H1 (cell line): ENCODE results near the gene SH3GL2. TPM values are rescaled to one million over a fixed set of nuclear protein-coding genes. Genes with fewer than 3 reads are reported as not detected.

Experiments used
- ATF2 ChIP-seq: IDR thresholded peaks from 2 replicates; pipeline ENCODE4 v1.6.1; 2012; ENCODE audit warnings: low read length, inconsistent platforms
- polyA plus RNA-seq, 7 experiments: library from polyadenylated mRNA; depleted of rRNA in 3 of 7; stranded (reverse) in 5 of 7; unstranded in 2 of 7; fragments of >200 nt in 5 of 7; fragments of 200-250 nt in 2 of 7; gene quantifications; 1 replicate in 5 of 7; 2 replicates in 1 of 7; 4 replicates in 1 of 7; pipeline versions ENCODE4 v1.2.1 to v1.2.3, GENCODE V29; 2011 to 2013; ENCODE audit warnings: missing spikeins in 2 of 7, mixed read lengths in 2 of 7
- total RNA-seq: library from RNA; stranded (reverse); fragmentation: NEBNext Ultra II Directional; extraction: Animal tissue kit (Norgen Biotek cat#: 25700); gene quantifications from 2 replicates; pipeline ENCODE4 v1.2.1, GENCODE V29; 2021

The SH3GL2 gene
- total and polyA plus RNA-seq, 2 of the 8 experiments (the other 6 are each of a cell fraction or from before 2014, with no cell fraction given), result 4.7 to 5.3 TPM

GRCh38 chr9:17761984-17762676, 183.3 kb downstream of the SH3GL2 start (continued):
- TF ChIP-seq ATF2, result no peak
